NCI-H446 (cell line): Measurements from ENCODE around the gene TMEM207.
"Not testable (repeated sequence)": the region's sequence is repeated elsewhere in the genome, so short reads cannot be mapped to it uniquely, and the experiment has no call there.

Source experiments
- DNase-seq, 2 experiments: peaks; one replicate each; lab custom pipeline; 2025; lab: John Stamatoyannopoulos, UW

Gene TMEM207

DNA sequence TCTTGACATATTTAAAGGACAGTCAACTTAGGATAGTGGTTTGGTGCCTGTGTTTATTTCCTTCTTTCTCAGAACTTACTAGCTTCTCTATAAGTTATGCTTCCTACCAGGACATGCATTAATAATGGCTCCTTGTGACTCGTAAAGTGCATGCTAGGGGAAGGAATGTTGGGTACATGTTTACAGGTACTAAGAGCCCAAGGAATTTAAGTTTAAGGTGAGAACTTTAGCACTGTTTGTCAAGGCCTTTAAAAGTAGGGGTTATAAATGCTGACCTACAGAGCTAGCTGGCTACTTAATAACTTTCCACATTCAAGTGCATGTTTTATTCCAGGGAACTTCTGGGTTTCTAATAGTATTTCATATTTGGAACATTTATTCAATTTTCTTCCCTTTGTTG is at the start of gene TMEM207:
TSS of gene TMEM207 (minus strand) at position 101 of the 400 bp plus-strand sequence. CDS start at position 9, 92 bp downstream.
- no peak for DNase-seq

DNA sequence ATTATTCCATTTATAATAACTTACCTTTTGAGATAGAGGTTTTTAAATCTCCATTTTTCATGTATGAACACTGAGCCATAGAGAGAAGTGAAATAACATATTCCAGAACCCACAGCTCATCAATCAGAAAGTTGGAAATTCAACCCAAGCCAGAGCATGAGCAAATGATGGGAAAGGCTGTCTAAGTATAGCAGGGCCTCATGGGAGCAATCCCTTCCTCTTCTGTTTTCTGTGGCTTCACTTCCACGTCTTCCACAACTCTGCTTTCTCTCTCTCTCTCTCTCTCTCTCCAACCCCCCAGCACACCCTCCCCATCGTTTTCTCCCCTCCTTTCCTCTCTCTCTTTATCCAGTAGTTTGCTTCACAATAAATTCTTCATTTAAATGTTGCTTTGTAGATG is 49.4 kb upstream of the TMEM207 start:
- DNase-seq = no peak

DNA sequence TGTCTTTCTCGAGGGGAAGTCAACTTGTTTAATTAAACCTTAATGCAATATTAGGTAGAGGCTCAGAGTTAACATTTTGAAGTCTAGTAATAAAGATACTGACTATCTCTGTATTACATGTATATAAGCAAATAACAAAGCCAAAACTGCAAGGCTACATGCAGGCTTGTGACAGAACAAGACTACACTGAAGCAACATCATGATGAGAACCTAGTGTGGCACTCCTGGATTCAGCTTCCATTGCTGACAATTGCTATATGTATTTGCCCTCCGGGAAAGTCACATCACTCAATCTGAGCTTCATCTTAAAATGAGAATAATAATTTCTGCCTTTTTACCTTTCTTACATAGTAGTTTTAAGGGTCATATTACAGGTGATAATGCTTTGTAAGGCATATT is 48.6 kb upstream of the TMEM207 start:
- DNase-seq = no peak

DNA sequence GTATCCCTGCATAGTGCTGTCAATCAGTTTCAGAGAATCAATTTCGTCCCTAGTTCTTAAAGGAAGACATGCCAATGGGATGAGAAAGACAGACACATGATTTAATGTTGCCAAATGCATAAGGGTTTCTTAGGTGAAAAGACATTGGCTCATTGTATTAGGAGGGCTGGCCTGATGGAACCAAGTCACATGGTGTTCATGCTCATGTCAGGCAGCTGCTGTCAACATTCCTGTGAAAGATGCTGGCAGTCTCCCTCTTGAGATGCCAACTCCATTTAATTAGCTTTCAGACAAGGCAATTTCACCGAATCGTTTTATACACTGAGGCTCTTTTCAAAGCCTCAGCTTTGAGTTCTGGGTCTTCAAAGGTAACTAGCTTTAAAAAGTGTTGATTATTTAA is 48.1 kb upstream of the TMEM207 start:
- no peak for DNase-seq

DNA sequence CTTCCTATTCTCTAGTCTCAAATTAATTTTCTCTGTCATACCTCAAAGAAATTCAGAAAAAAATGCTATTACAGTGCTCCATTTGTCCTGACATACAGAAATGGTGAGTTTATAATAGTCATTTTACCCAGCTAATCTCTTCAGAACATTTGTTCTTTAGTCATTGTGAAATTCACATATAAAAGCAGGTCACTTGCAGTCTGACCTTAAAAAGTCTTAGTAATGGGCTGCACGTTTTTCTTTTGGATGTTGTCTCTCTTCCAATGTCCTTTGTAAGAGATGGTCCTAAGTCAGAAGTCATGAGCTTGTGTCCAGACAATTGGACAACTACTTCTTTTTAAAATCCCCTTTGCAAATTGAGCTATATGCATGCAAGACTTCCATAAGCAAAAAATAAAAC is 47.2 kb upstream of the TMEM207 start:
- DNase-seq = no peak

DNA sequence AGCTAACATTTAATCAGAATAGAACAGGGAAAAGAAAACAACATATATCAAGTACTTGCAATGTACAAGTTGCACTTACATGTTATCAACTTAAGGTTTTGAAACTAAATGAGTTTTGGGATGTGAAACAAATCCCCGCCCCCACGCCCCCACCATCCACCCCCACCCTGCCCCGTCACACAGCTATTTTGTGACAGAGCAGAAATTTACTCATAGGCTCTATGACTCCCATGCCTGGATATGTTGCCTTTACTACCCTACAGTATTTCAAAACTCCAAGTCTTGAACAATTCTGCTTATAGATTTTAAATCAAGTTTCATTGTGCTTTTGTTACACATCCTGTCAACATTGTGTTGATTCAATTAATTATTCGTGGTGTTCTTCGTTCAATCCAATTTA is 46.1 kb upstream of the TMEM207 start:
- no peak for DNase-seq

DNA sequence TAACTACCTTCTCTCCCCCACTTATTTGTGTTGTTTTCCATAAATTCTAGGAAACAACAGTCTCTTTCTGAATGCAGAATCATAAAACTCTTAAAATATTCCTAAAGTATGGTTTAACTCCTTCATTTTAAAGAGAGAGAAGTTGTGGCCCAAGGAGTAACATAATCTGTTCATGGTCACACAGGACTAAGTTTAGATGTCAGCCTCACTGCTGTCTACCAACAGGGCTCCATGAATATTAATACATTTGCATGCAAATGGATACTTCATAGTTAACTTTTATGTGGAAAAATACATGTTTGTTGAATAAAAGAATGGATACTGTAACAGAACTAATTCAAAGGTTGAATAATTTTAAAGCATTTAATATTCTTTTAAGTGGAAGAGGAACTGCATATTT is 45.7 kb upstream of the TMEM207 start:
- no peak for DNase-seq

DNA sequence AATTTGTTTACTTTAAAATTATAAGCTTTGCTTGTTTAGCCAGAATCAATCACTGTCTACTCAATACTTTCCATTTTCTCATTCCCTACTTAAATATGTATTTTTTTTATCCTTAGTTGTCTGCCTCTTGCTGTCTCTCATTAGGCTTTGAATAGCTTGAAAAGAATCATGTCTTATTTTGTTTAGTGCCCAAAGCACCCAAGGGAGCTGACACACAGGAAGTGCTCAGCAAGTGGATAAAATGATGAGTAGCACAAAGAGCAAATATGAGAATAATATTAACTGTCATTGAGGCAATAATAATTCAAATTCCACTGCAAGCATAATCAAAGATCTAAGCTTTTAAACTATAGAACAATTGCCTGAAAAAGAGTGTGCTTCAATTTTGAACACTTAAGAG is 45.2 kb upstream of the TMEM207 start:
- DNase-seq = no peak

DNA sequence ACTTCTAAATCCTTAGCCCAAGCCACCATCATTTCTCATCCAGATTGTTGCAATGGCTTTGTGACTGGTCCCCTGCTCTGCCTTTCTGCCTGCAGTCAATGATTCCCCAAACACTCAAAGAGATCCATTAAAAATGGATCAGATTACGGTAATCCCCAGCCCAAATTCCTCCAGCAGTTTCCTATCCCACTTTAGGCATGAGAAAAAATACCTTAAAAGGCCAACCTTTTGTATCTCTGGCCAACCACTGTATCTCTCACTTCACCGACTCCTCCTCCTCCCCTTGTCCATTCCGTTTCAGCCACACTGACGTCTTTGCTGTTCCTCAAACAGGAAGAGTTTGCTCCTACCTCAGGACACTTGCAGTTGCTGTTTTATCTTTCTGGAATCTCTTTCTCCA is 43.3 kb upstream of the TMEM207 start:
- no peak for DNase-seq

DNA sequence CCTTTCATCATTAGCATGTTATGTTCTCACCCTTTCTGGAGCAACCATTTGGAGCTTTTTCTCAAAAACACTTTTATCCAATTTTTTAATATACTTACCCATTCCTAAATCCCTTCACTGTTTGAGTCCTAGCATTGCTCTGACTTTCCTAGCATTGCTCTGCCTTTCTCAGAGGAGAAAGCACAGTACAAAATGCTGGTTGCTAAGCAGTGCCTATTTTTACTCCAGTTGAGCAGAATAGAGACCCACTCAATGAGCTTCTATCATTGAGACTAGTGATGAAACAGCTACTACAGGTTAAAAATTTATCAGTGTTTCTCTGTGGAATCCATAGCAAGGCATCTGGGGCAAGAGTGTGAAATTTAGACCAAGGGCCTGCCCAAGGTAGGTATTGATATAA is 42.4 kb upstream of the TMEM207 start:
- no peak for DNase-seq

DNA sequence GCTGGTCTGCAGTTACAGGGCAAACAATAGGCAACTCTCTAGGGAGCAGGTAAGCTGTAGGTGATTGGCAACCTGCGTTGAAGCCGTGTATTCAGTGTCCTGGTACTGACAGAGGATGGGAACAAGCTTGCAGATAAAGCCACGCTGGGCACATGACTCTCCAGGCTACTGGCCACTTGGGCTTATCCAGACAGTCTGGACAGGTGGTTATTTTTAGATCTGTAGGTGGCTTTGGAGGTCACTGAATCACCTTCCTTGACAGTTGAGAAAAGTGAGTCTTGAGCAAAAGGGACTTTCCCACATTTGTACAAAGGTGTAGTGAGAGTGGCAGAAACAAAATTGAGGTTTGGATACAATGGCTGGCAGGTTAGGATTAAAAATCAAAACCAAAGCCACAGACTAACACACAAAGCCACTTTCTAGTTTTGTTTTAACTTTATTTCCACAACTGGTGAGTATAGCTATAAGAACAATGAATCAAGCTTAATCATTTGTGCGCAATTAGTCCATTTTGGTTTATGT is 41.9 kb upstream of the TMEM207 start:
- no peak for DNase-seq

DNA sequence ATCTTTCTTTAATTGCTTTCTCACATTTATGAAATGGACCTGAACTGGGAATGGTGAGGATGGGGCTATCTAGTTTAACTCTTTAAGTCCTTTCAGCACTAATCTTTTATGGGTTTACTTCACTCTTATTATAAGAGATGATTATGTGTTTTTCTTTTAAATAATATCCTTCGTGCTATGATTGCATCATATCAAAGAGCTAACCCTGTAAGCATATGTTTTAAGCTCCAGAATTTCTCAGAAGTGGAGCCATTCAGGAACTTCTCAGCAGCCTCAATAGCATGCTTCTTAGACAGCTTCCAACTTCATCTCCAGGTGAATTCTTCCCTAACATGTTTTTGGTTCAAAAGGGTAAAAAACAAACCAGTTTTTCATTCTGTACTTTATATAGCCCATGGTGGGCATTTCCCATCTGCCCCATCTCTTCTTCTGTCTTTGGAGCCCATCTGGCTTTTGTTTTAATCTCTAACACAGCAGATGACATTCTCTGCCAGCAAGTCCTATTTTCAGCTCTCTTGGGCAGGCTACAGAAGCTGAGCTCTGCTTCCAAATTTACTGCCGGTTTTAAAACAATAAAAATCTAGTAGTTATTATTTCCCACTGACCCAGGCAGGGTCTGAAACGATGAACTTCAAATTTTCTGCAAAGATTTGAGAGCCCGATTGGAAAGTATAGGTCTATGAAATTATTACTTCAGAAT is 37.4 kb upstream of the TMEM207 start:
- no peak for DNase-seq

DNA sequence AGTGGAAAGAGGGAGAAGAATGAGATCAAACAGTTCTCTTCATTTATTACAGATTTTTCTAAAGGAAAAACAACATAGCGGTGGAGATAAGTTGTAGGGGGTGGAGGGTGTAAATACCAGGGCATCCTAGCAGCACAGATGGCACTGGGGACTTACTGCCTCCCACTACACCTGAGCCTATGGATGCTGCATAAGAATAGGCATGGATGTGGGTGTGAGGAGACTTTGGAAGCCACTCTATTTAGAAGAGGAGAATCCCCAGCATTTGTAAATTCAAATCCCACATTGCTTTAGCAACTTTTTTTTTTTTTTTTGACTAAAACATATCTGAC is 36.8 kb upstream of the TMEM207 start:
- DNase-seq = no peak

DNA sequence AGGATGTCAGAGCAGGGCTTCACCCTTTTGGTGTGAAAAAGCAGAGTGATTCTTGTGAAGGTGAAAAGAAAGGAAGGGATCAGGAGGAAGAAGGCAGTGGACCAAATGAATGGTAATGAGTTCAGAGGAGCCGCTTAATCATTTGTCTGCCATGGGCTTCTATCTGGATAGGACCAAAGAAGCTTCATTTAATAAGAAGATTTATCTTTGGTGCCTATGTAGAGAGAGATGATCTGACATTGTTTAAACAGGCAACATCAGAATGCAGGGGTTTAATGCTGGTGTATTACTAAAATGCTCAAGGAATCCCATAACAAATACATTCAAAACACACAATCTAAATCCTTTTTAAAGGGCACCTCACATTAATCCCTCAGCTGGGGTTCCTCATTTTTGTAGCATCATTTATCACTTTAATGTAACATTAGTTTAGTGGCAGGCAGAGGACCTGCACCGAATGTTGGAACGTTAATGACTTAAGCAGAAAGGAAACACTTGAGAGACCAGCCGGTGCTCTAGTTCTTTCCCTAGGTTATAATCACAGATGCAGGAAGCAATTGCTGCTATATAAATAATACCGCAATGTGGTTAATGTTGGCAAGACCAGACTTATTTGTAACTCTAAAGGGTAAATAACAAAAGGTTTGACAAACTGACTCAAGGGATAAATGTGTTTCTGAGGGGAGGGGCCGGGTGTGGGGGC is 36.3 kb upstream of the TMEM207 start:
- DNase-seq = no peak

DNA sequence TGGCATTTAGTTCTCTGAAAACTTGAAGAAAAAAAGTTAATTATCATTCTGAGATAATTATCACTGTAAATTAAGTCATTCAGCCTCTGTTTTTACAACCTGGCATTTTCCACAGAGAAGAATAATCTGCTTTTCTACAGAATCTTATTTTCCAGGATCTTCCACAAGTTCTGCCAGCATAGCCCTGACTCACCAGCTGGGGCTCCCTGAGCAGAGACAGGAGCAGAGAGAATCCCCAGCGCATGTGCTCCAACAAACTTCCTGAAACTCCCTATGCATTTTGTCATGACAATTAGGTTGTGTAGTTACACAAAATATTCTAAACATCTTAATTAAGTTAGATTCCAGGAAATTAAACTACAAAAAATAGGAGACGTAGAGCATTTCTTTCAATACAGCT is 32.1 kb upstream of the TMEM207 start:
- DNase-seq = no peak

DNA sequence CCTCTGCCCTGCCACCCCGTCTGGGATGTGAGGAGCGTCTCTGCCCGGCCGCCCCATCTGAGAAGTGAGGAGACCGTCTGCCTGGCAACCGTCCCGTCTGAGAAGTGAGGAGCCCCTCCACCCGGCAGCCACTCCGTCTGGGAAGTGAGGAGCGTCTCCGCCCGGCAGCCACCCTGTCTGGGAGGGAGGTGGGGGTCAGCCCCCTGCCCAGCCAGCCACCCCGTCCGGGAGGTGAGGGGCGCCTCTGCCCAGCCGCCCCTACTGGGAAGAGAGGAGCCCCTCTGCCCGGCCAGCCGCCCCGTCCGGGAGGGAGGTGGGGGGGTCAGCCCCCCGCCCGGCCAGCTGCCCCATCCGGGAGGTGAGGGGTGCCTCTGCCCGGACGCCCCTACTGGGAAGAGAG is 23.6 kb upstream of the TMEM207 start:
- DNase-seq = not testable (repeated sequence)

DNA sequence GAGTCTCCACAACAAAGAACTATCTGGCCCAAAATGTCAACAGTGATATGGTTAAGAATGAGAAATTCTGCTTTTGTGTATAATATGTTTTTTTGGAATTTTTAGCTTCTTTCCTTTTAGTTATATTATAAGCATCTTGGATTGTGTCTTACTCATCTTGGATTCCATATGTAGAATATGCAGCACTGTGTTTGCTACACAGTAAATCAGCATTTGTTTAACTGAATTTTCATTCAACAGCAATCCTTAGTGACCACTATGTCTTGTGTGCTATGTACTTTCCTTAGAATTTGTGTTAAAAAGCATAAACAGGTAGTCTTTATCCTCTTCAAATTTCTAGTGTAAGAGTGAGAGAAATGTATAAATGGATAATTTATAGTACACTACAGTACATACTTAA is 18.2 kb upstream of the TMEM207 start:
- DNase-seq = no peak

DNA sequence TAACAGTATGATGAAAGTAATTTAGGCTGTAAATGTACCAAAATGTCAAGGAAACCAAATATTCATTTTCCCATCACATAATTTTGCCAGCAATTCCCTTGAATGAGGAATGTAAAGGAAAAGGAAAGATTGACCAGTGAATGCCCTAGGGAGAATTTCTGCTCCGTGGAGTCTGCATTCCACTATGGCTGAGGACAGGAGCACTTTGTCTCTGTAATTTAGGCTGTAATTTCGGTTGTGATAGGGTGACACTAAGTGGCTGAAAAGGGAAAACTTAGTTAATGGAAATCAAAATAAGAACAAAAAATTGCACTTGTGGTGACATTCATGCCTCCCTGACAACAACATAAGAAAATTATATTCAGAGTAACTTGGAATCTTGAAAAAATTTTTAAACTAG is 8.3 kb upstream of the TMEM207 start:
- DNase-seq = no peak

DNA sequence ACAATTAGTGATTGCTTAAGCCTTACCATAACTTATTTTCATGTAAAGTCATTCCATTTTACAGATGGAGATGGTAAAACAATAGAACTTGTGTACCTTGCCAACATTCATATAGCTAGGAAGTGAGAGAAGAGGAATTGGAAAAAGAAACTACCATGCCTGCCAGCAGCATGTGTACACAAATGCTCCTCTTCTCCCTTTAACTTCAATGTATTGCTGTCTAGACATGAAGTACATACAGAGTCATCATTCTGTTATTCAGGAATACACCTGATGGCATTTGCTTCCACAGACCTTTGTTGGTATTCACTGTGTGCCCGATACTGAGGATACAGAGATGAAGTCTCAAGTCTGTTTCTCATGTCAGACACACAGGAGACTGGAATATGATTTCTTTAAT is 7.1 kb upstream of the TMEM207 start:
- DNase-seq = no peak

DNA sequence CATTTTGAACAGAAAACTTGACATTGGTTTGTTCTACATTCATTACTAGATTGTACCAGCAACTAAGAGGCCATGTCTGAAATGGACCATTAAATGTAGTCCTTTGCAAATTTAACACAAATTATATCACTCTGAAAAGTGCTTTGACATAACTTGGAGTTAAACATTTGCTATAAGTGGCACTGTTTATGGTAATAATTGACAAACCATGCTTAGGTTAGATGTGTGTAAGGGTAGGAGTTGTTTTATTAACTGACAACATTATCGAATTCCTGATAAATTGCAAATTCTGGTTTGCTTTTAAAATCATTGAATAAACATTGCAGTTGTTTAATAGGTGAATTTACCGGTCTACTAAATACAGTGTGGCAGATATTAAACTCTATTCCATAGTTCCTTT is 6.1 kb upstream of the TMEM207 start:
- DNase-seq = no peak

DNA sequence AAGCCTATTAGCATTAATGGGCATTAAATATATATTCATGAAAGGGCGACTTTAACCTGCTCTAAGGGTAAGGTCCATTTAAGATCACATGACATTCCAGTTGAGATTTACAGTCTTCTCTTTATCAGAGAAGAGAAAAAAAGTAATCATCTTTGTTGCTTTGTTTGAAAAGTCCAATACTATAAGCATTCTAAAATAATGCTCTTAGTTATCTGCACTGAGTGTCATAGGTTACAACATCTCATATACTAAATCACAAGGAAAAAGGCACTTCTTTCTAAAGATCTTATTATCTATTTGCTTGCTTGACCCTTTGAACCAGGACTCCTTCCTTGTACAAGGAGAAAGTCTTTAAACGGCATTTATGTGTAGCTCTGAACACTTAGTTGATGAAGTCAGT is 1.4 kb downstream of the TMEM207 start:
- no peak for DNase-seq

DNA sequence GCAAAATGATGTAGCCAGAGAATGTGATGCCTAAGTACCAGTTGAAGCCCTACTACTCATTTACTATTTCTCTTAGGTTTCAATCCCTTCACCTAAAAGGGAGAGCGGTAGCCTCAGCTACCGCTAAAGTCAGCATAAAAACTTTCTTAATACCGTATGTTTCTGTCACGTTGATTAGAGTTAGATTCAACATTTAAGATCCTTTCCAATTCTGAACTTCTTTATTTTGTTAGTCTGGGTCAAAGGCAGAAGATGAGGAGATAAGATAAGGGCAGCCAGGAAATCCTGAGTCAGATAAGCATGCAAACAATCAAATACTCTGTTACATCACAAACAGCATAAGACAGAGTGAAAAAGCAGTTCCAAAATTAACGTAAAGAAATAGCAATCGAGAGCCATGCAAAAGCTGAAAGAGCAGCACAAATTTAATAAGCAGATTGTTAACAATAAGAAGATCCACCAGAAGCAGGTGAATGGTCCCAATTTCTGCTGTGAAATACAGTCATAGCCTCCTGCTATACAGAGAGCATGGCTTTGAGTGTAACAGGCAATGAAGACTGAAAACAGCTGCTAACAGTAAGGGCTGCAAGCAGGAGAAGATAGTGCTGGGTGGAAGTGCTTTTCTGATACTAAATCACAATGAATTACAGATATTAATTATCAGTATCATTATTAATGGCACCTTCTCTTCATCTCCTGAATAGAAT is 3.0 kb downstream of the TMEM207 start:
- DNase-seq = no peak

DNA sequence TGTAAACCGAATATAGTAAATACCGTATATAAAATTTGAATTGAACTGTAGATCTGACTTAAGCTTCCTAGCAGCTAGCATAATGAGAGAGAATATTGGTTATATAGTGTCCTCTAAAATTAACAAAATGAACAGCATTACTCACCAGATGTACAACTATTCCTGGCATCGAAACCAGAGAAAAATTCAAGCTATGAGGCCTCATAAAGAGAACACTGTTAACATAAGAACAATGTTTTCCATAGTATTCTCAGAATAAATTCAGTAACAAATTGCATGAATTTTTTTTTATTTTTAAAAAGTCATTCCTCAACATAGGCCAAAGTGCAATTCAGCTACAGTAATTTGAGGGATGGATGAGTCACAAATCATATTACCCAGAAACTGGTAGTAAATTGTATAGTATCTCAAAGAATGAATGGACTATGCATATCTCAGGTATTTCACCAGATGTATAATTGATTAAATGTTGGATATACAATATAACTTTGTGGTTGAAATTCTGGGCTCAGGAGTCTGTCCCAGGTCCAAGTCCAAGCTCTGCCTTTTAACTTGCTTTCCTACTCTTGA is 5.0 kb downstream of the TMEM207 start:
- no peak for DNase-seq
